Endothelial cell of umbilical vein (primary cell): ENCODE data around the gene RAB1B. TPM values are rescaled to one million over a fixed set of nuclear protein-coding genes. Genes with fewer than 3 reads are reported as not detected.

Experiments
- BruUV-seq: library from RNA; stranded (reverse); fragments of 400-500 nt; replicated peaks from 2 replicates; lab custom pipeline; 2021; lab: Mats Ljungman, UMichigan
- CTCF ChIA-PET: fragments of 300-600, 350-600 bp; sonication (Branson Sonifier 250); formaldehyde crosslinking; loops from one replicate; lab custom pipeline; 2021; ENCODE audit warnings: antibody characterized with exemption, inconsistent platforms; lab: Charles Lee
- POLR2A ChIA-PET: fragments of 300-600, 350-600 bp; sonication (Branson Sonifier 250); formaldehyde crosslinking; loops from one replicate; lab custom pipeline; 2021; ENCODE audit warnings: antibody characterized with exemption, inconsistent platforms; lab: Charles Lee
- DNase-seq: peaks from one replicate; pipeline ENCODE4 v3.0.0-alpha.2; 2011; ENCODE audit warnings: low read depth, low spot score
- FAIRE-seq: peaks from 2 replicates; lab custom pipeline; 2011; peaks lifted over from hg19 to GRCh38; lab: Jason Lieb, UNC
- H2AFZ ChIP-seq: 2 replicates; pipeline ENCODE4 v1.6.0; 2012; ENCODE audit warnings: low read depth, low read length, control low read depth, inconsistent platforms
- H3K27ac ChIP-seq: 2 replicates; pipeline ENCODE4 v1.5.1; 2011; ENCODE audit warnings: low read depth, mild to moderate bottlenecking, control low read depth, low read length, moderate library complexity; ENCODE audit not compliant: insufficient read depth
- H3K27me3 ChIP-seq, 2 experiments: 2 replicates each; pipeline versions ENCODE4 v1.6.0 to v1.6.1; 2011; ENCODE audit warnings: low read length in 2 of 2, mixed read lengths in 1 of 2; ENCODE audit not compliant: control insufficient read depth in 2 of 2, insufficient read depth in 2 of 2
- H3K36me3 ChIP-seq, 2 experiments: 2 replicates in 1 of 2; 3 replicates in 1 of 2; pipeline ENCODE4 v1.5.1; 2011; ENCODE audit warnings: low read length in 2 of 2, mild to moderate bottlenecking in 1 of 2, moderate library complexity in 1 of 2; ENCODE audit not compliant: control insufficient read depth in 2 of 2, insufficient read depth in 2 of 2; ENCODE audit errors: extremely low read depth in 1 of 2
- H3K4me1 ChIP-seq: 3 replicates; pipeline ENCODE4 v1.5.1; 2011; ENCODE audit warnings: mild to moderate bottlenecking, low read length; ENCODE audit not compliant: control insufficient read depth, insufficient read depth; ENCODE audit errors: extremely low read depth
- H3K4me2 ChIP-seq: 2 replicates; pipeline ENCODE4 v1.6.1; 2011; ENCODE audit warnings: low read length, control low read depth, mixed read lengths; ENCODE audit not compliant: insufficient read depth
- H3K4me3 ChIP-seq, 3 experiments: fragments of 200-600 bp in 1 of 3; sonication (generic), shearing (Covaris generic) in 1 of 3; replicated peaks in 1 of 3; 2 replicates each; pipeline ENCODE4 v1.5.1; 2011 to 2016; ENCODE audit warnings: control low read depth in 3 of 3, low read length in 3 of 3, mild to moderate bottlenecking in 2 of 3, inconsistent platforms in 1 of 3, low read depth in 1 of 3, moderate library complexity in 1 of 3; ENCODE audit not compliant: insufficient read depth in 1 of 3
- H3K79me2 ChIP-seq: 2 replicates; pipeline ENCODE4 v1.6.0; 2012; ENCODE audit warnings: low read length, inconsistent platforms; ENCODE audit not compliant: control insufficient read depth, insufficient read depth
- H3K9ac ChIP-seq: replicated peaks from 2 replicates; pipeline ENCODE3; 2011; ENCODE audit warnings: low read length, control low read depth; ENCODE audit not compliant: insufficient read depth; ENCODE audit errors: extremely low read depth
- H3K9me1 ChIP-seq: replicated peaks from 3 replicates; pipeline ENCODE4 v1.6.0; 2011; ENCODE audit warnings: mild to moderate bottlenecking, low read length; ENCODE audit not compliant: control insufficient read depth, insufficient read depth; ENCODE audit errors: extremely low read depth
- H3K9me3 ChIP-seq: replicated peaks from 2 replicates; pipeline ENCODE4 v1.5.1; 2012; ENCODE audit warnings: low read length, inconsistent platforms; ENCODE audit not compliant: control insufficient read depth, insufficient read depth
- H4K20me1 ChIP-seq: replicated peaks from 2 replicates; pipeline ENCODE3; 2011; ENCODE audit warnings: mild to moderate bottlenecking, low read length; ENCODE audit not compliant: control insufficient read depth, insufficient read depth; ENCODE audit errors: extremely low read depth
- EZH2 ChIP-seq: IDR thresholded peaks from 2 replicates; pipeline ENCODE4 v1.6.1; 2012; ENCODE audit warnings: borderline replicate concordance, low read depth, mild to moderate bottlenecking, moderate library complexity, low read length, inconsistent platforms; ENCODE audit not compliant: severe bottlenecking
- FOS ChIP-seq: IDR thresholded peaks from 2 replicates; pipeline ENCODE4 v1.6.1; 2011; ENCODE audit warnings: mild to moderate bottlenecking, low read length, moderate library complexity, borderline replicate concordance; ENCODE audit not compliant: insufficient read depth
- GATA2 ChIP-seq: IDR thresholded peaks from 2 replicates; pipeline ENCODE4 v1.7.0; 2011; ENCODE audit warnings: low read depth, mild to moderate bottlenecking, moderate library complexity, mixed read lengths, low read length; ENCODE audit not compliant: insufficient read length, insufficient read depth
- JUN ChIP-seq: IDR thresholded peaks from 2 replicates; pipeline ENCODE4 v1.6.1; 2011; ENCODE audit warnings: borderline replicate concordance, low read depth; ENCODE audit not compliant: insufficient read length, insufficient read depth
- MYC ChIP-seq: IDR thresholded peaks from one replicate; pipeline ENCODE4 v1.6.1; 2011; ENCODE audit warnings: mild to moderate bottlenecking, low read depth, low read length
- POLR2A ChIP-seq: IDR thresholded peaks from 2 replicates; pipeline ENCODE4 v1.6.1; 2012; ENCODE audit warnings: low read depth, mild to moderate bottlenecking, control low read depth, low read length
- POLR2AphosphoS5 ChIP-seq: IDR thresholded peaks from 2 replicates; pipeline ENCODE4 v1.6.1; 2012; ENCODE audit warnings: low read depth, mild to moderate bottlenecking, control low read depth, low read length, moderate library complexity; ENCODE audit not compliant: insufficient read depth
- dilution Hi-C: fragments of 300-500 bp; cut with MboI; formaldehyde crosslinking; loops from one replicate; pipeline ENCODE4 v1.15.0; 2019; ENCODE audit warnings: low sequenced_read_pairs; ENCODE audit not compliant: extremely low pct_ligation_motif_present
- intact Hi-C: fragments of 100-400 bp; cut with micrococcal nuclease; formaldehyde crosslinking; loops from one replicate; pipeline ENCODE4 v1.10.0; 2022
- polyA plus RNA-seq, 4 experiments: library from polyadenylated mRNA; depleted of rRNA in 3 of 4; stranded (reverse) in 3 of 4; unstranded in 1 of 4; fragments of >200 nt; gene quantifications; 2 replicates each; pipeline versions ENCODE4 v1.2.1 to v1.2.3, GENCODE V29; 2011 to 2012; ENCODE audit warnings: missing spikeins in 1 of 4
- total RNA-seq: library from RNA; stranded (reverse); gene quantifications from 2 replicates; pipeline ENCODE4 v1.2.3, GENCODE V29; 2021
- TF ChIP-seq, protein P1 (sequence below): IDR thresholded peaks from 2 replicates; pipeline ENCODE4 v1.6.1; 2011; ENCODE audit not compliant: insufficient read depth, insufficient read length
- TF ChIP-seq, protein P2 (sequence below), 2 donors: IDR thresholded peaks; 1 replicate in 1 of 2; 2 replicates in 1 of 2; pipeline ENCODE4 v1.5.1; 2011; ENCODE audit warnings: low read length in 2 of 2, mild to moderate bottlenecking in 2 of 2, moderate library complexity in 2 of 2, control low read depth in 1 of 2, inconsistent platforms in 1 of 2, low read depth in 1 of 2; ENCODE audit not compliant: insufficient read depth in 1 of 2; ENCODE audit errors: extremely low read depth in 1 of 2

Gene RAB1B
- total and polyA plus RNA-seq, 2 donors (not counting 3 experiments of a cell fraction or from before 2014, with no cell fraction given): 171 to 383 TPM

DNA sequence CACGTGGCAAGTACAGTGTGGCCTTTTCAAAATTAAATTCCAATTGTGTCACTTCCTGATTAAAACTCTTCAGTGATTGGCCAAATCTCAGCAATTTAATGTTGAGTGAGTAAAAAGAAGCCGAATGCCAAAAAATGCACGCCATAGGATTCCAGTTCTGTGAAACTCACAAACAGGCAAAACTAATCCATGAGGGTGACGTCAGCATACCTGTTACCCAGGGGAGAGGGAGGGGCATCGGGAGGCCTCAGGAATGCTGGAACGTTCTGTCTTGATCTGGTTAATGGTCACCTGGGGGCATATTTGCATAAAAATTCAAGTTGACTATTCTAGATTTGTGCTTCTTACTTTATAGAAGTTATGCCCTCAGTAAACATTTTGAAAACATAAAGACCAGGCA lies 39.9 kb upstream of the RAB1B start:
- ChIA-PET POLR2A (no interaction called here), CTCF (no interaction called here)
- H3K27me3 ChIP-seq: no peaks in the 10 kb centered on the region
- intact Hi-C loops (no loop called here), dilution Hi-C loops (no loop called here)
- no peak overlapping the region for H3K4me2 ChIP-seq
- TF ChIP-seq MYC (no peak), FOS (no peak), POLR2A (no peak), POLR2AphosphoS5 (no peak), EZH2 (no peak), GATA2 (no peak), JUN (no peak)
- TF ChIP-seq, protein P1, sequence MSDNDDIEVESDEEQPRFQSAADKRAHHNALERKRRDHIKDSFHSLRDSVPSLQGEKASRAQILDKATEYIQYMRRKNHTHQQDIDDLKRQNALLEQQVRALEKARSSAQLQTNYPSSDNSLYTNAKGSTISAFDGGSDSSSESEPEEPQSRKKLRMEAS: no peak
- TF ChIP-seq, protein P2, sequence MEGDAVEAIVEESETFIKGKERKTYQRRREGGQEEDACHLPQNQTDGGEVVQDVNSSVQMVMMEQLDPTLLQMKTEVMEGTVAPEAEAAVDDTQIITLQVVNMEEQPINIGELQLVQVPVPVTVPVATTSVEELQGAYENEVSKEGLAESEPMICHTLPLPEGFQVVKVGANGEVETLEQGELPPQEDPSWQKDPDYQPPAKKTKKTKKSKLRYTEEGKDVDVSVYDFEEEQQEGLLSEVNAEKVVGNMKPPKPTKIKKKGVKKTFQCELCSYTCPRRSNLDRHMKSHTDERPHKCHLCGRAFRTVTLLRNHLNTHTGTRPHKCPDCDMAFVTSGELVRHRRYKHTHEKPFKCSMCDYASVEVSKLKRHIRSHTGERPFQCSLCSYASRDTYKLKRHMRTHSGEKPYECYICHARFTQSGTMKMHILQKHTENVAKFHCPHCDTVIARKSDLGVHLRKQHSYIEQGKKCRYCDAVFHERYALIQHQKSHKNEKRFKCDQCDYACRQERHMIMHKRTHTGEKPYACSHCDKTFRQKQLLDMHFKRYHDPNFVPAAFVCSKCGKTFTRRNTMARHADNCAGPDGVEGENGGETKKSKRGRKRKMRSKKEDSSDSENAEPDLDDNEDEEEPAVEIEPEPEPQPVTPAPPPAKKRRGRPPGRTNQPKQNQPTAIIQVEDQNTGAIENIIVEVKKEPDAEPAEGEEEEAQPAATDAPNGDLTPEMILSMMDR (IDR thresholded peaks at IDR 0.05; ENCODE audit: extremely low read depth in 1 of 2, insufficient read depth in 1 of 2, low read depth in 1 of 2, low read length in 2 of 2): no peak
- no peaks in the 10 kb centered on the region for H3K4me1 ChIP-seq
- no peak for FAIRE-seq
- peaks cover 0 to 37% of the 10 kb centered on the region in 2 experiments for H3K36me3 ChIP-seq
- no peak overlapping the region for H2AFZ ChIP-seq
- H3K9ac ChIP-seq: no peak overlapping the region
- H3K27ac ChIP-seq: no peak overlapping the region
- DNase-seq: no peak
- H4K20me1 ChIP-seq: no peaks in the 10 kb centered on the region
- H3K9me3 ChIP-seq: no peaks in the 10 kb centered on the region
- no peak overlapping the region for H3K4me3 ChIP-seq
- H3K79me2 ChIP-seq: no peaks in the 10 kb centered on the region
- no TSS peak for BruUV-seq
- no peaks in the 10 kb centered on the region for H3K9me1 ChIP-seq
